ENCODE measurements around the gene RGS10. TPM values are rescaled to one million over a fixed set of nuclear protein-coding genes. Genes with fewer than 3 reads are reported as not detected.

The RGS10 gene
- total and polyA plus RNA-seq, 10 of the 15 experiments (the other 5 are each of a cell fraction or from before 2014, with no cell fraction given) = 72.8 to 193 (median 127) TPM

GRCh38 chr10:119542357-119542987 is at the start of gene RGS10 (continued):
- TF ChIP-seq SUPT20H (IDR thresholded peaks at IDR 0.05; ENCODE audit: borderline replicate concordance, control insufficient read depth, low read depth, low read length) = no peak
- no peak for TF ChIP-seq NR2C1 (IDR thresholded peaks at IDR 0.05)
- peak; percentile 18; the same call in 1 of the 2 replicates for TF ChIP-seq LARP7 (IDR thresholded peaks at IDR 0.05)
- peak; percentile 100 for TF ChIP-seq NFXL1 (IDR thresholded peaks at IDR 0.05; ENCODE audit: borderline replicate concordance)
- peak; percentile 44; the same call in 1 of the 2 replicates for TF ChIP-seq POLR2AphosphoS5 (IDR thresholded peaks at IDR 0.05; ENCODE audit: low read length)
- no peak for TF ChIP-seq ZBTB33 (IDR thresholded peaks at IDR 0.05)
- TF ChIP-seq NR2F1 (conservative IDR thresholded peaks at IDR 0.05) = peak; percentile 70; the same call in 1 of the 2 replicates
- no peak for TF ChIP-seq JUNB (IDR thresholded peaks at IDR 0.05)
- no peak for TF ChIP-seq ZNF384 (IDR thresholded peaks at IDR 0.05; ENCODE audit: borderline replicate concordance, low read depth, low read length)
- no peak for TF ChIP-seq CREB1 (IDR thresholded peaks at IDR 0.05; ENCODE audit: low read depth)
- no peak for TF ChIP-seq CHD1 (IDR thresholded peaks at IDR 0.05; ENCODE audit: low read depth, low read length)
- no peak for TF ChIP-seq SIX5 (IDR thresholded peaks at IDR 0.05; ENCODE audit: low read depth, low read length, severe bottlenecking)
- peak; percentile 37; the same call in 1 of the 2 replicates for TF ChIP-seq TAF1 (IDR thresholded peaks at IDR 0.05; ENCODE audit: borderline replicate concordance, low read depth, low read length)
- TF ChIP-seq NBN (IDR thresholded peaks at IDR 0.05) = no peak
- TF ChIP-seq, protein P1, sequence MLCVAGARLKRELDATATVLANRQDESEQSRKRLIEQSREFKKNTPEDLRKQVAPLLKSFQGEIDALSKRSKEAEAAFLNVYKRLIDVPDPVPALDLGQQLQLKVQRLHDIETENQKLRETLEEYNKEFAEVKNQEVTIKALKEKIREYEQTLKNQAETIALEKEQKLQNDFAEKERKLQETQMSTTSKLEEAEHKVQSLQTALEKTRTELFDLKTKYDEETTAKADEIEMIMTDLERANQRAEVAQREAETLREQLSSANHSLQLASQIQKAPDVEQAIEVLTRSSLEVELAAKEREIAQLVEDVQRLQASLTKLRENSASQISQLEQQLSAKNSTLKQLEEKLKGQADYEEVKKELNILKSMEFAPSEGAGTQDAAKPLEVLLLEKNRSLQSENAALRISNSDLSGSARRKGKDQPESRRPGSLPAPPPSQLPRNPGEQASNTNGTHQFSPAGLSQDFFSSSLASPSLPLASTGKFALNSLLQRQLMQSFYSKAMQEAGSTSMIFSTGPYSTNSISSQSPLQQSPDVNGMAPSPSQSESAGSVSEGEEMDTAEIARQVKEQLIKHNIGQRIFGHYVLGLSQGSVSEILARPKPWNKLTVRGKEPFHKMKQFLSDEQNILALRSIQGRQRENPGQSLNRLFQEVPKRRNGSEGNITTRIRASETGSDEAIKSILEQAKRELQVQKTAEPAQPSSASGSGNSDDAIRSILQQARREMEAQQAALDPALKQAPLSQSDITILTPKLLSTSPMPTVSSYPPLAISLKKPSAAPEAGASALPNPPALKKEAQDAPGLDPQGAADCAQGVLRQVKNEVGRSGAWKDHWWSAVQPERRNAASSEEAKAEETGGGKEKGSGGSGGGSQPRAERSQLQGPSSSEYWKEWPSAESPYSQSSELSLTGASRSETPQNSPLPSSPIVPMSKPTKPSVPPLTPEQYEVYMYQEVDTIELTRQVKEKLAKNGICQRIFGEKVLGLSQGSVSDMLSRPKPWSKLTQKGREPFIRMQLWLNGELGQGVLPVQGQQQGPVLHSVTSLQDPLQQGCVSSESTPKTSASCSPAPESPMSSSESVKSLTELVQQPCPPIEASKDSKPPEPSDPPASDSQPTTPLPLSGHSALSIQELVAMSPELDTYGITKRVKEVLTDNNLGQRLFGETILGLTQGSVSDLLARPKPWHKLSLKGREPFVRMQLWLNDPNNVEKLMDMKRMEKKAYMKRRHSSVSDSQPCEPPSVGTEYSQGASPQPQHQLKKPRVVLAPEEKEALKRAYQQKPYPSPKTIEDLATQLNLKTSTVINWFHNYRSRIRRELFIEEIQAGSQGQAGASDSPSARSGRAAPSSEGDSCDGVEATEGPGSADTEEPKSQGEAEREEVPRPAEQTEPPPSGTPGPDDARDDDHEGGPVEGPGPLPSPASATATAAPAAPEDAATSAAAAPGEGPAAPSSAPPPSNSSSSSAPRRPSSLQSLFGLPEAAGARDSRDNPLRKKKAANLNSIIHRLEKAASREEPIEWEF (IDR thresholded peaks at IDR 0.05; ENCODE audit: insufficient replicate concordance, low read depth, low read length) = no peak
- TF ChIP-seq BHLHE40 (IDR thresholded peaks at IDR 0.05; ENCODE audit: borderline replicate concordance in 1 of 2, low read depth in 2 of 2, low read length in 1 of 2) = peak in 1 of 2 experiments; percentile 56; a peak in 2 of 4 replicates
- TF ChIP-seq RB1 (IDR thresholded peaks at IDR 0.05; ENCODE audit: borderline replicate concordance) = peak; percentile 17; the same call in 1 of the 2 replicates
- no peak for TF ChIP-seq SMAD1 (IDR thresholded peaks at IDR 0.05; ENCODE audit: low read depth, partially characterized antibody)
- peak; percentile 53 for TF ChIP-seq MYC (IDR thresholded peaks at IDR 0.05; ENCODE audit: insufficient read depth, insufficient read length, insufficient replicate concordance, low read length, severe bottlenecking)
